ENCODE results near the gene IL9. TPM values are rescaled to one million over a fixed set of nuclear protein-coding genes. Genes with fewer than 3 reads are reported as not detected.

The IL9 gene
- total and polyA plus RNA-seq, 2 of the 13 experiments (the other 11 are each of a cell fraction or from before 2014, with no cell fraction given) = not detected

DNA sequence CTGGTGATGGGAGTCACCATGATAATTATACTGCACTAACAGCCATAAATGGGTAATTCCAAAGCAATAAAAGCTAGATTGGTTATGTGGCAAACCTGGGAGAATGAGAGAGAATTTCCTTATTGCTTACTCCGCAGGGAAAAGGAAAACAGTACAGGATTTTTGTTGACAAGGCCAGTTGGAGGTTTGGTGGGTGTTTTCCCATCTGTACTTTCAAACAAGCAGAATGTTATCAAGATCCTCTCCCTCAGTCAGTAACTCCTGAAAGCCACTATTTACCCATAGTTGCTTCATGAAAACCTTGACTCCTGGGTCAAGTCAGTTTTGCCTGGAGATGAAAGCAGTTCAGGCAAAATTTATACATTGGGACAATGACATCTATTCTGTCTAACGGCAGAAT, 26.4 kb downstream of the IL9 start (continued):
- TF ChIP-seq ZNF572 (CRISPR knock-in tag; IDR thresholded peaks at IDR 0.05) (no peak), HOXA5 (CRISPR knock-in tag; IDR thresholded peaks at IDR 0.05) (no peak), CCDC6 (CRISPR knock-in tag; IDR thresholded peaks at IDR 0.05) (no peak), HOXA3 (CRISPR knock-in tag; IDR thresholded peaks at IDR 0.05) (no peak), TCF7L2 (IDR thresholded peaks at IDR 0.05; ENCODE audit: low read depth, low read length) (peak; percentile 58; the same call in 1 of the 2 replicates), SMARCE1 (IDR thresholded peaks at IDR 0.05; ENCODE audit: borderline replicate concordance) (no peak), ZNF816 (CRISPR knock-in tag; IDR thresholded peaks at IDR 0.05; ENCODE audit: borderline replicate concordance) (no peak), ZNF564 (CRISPR knock-in tag; IDR thresholded peaks at IDR 0.05) (no peak), STAT5B (CRISPR knock-in tag; IDR thresholded peaks at IDR 0.05) (no peak), GPN1 (CRISPR knock-in tag; IDR thresholded peaks at IDR 0.05; ENCODE audit: borderline replicate concordance) (no peak), PHF8 (CRISPR knock-in tag; IDR thresholded peaks at IDR 0.05) (no peak), FOXP1 (IDR thresholded peaks at IDR 0.05) (no peak), FOXP1 (CRISPR knock-in tag; IDR thresholded peaks at IDR 0.05) (peak; percentile 65), ELF4 (CRISPR knock-in tag; IDR thresholded peaks at IDR 0.05; ENCODE audit: borderline replicate concordance) (no peak), ZFP90 (CRISPR knock-in tag; IDR thresholded peaks at IDR 0.05; ENCODE audit: borderline replicate concordance) (no peak), RXRB (CRISPR knock-in tag; IDR thresholded peaks at IDR 0.05; ENCODE audit: borderline replicate concordance) (peak; percentile 47), CEBPB (IDR thresholded peaks at IDR 0.05; ENCODE audit: borderline replicate concordance, low read depth, low read length) (peak; percentile 47; the same call in 1 of the 2 replicates), DR1 (CRISPR knock-in tag; IDR thresholded peaks at IDR 0.05) (no peak), MAFF (IDR thresholded peaks at IDR 0.05; ENCODE audit: low read depth, low read length) (no peak), ZNF703 (CRISPR knock-in tag; IDR thresholded peaks at IDR 0.05; ENCODE audit: borderline replicate concordance) (no peak), GATA4 (IDR thresholded peaks at IDR 0.05; ENCODE audit: borderline replicate concordance, low read depth) (no peak), NFATC3 (CRISPR knock-in tag; IDR thresholded peaks at IDR 0.05) (no peak)
- TF ChIP-seq, protein P1, sequence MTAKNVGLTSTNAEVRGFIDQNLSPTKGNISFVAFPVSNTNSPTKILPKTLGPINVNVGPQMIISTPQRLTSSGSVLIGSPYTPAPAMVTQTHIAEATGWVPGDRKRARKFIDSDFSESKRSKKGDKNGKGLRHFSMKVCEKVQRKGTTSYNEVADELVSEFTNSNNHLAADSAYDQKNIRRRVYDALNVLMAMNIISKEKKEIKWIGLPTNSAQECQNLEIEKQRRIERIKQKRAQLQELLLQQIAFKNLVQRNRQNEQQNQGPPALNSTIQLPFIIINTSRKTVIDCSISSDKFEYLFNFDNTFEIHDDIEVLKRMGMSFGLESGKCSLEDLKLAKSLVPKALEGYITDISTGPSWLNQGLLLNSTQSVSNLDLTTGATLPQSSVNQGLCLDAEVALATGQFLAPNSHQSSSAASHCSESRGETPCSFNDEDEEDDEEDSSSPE (CRISPR knock-in tag; IDR thresholded peaks at IDR 0.05) = no peak
- TF ChIP-seq, protein P2, sequence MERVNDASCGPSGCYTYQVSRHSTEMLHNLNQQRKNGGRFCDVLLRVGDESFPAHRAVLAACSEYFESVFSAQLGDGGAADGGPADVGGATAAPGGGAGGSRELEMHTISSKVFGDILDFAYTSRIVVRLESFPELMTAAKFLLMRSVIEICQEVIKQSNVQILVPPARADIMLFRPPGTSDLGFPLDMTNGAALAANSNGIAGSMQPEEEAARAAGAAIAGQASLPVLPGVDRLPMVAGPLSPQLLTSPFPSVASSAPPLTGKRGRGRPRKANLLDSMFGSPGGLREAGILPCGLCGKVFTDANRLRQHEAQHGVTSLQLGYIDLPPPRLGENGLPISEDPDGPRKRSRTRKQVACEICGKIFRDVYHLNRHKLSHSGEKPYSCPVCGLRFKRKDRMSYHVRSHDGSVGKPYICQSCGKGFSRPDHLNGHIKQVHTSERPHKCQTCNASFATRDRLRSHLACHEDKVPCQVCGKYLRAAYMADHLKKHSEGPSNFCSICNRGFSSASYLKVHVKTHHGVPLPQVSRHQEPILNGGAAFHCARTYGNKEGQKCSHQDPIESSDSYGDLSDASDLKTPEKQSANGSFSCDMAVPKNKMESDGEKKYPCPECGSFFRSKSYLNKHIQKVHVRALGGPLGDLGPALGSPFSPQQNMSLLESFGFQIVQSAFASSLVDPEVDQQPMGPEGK (CRISPR knock-in tag; IDR thresholded peaks at IDR 0.05) = 0 out of 2 replicates have a peak, but pooled peaks have one; percentile 5
- TF ChIP-seq, protein P3, sequence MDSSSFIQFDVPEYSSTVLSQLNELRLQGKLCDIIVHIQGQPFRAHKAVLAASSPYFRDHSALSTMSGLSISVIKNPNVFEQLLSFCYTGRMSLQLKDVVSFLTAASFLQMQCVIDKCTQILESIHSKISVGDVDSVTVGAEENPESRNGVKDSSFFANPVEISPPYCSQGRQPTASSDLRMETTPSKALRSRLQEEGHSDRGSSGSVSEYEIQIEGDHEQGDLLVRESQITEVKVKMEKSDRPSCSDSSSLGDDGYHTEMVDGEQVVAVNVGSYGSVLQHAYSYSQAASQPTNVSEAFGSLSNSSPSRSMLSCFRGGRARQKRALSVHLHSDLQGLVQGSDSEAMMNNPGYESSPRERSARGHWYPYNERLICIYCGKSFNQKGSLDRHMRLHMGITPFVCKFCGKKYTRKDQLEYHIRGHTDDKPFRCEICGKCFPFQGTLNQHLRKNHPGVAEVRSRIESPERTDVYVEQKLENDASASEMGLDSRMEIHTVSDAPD (CRISPR knock-in tag; IDR thresholded peaks at IDR 0.05) = no peak
- TF ChIP-seq, protein P4, sequence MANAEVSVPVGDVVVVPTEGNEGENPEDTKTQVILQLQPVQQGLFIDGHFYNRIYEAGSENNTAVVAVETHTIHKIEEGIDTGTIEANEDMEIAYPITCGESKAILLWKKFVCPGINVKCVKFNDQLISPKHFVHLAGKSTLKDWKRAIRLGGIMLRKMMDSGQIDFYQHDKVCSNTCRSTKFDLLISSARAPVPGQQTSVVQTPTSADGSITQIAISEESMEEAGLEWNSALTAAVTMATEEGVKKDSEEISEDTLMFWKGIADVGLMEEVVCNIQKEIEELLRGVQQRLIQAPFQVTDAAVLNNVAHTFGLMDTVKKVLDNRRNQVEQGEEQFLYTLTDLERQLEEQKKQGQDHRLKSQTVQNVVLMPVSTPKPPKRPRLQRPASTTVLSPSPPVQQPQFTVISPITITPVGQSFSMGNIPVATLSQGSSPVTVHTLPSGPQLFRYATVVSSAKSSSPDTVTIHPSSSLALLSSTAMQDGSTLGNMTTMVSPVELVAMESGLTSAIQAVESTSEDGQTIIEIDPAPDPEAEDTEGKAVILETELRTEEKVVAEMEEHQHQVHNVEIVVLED (CRISPR knock-in tag; IDR thresholded peaks at IDR 0.05; ENCODE audit: borderline replicate concordance) = no peak
